Lung (tissue), 13 donors: ENCODE data around the gene YTHDF1. TPM values are rescaled to one million over a fixed set of nuclear protein-coding genes. Genes with fewer than 3 reads are reported as not detected.

Source experiments
- ATAC-seq: fragments of 200-7000 bp; cut with Tn5 transposase; one replicate; pipeline ENCODE4 v1.9.1; 2020; ENCODE audit warnings: moderate number of reproducible peaks; ENCODE audit not compliant: insufficient read depth, low FRiP score
- DNase-seq, 3 donors: peaks; one replicate each; pipeline ENCODE4 v3.0.0-alpha.2; 2013 to 2017
- H3K27ac ChIP-seq, 2 donors: one replicate each; pipeline ENCODE4 v1.5.1; 2013; ENCODE audit warnings: mild to moderate bottlenecking in 2 of 2, moderate library complexity in 2 of 2, control low read depth in 1 of 2, inconsistent platforms in 1 of 2, low read depth in 1 of 2, low read length in 1 of 2
- H3K27me3 ChIP-seq, 3 donors: one replicate each; pipeline ENCODE4 v1.5.1; 2013; ENCODE audit warnings: low read length in 2 of 3; ENCODE audit not compliant: control insufficient read depth in 3 of 3, insufficient read depth in 3 of 3
- H3K36me3 ChIP-seq, 4 donors: one replicate each; pipeline ENCODE4 v1.5.1; 2013; ENCODE audit warnings: low read length in 4 of 4, mild to moderate bottlenecking in 1 of 4, moderate library complexity in 1 of 4; ENCODE audit not compliant: control insufficient read depth in 4 of 4, insufficient read depth in 4 of 4
- H3K4me1 ChIP-seq, 5 donors: one replicate each; pipeline ENCODE4 v1.5.1; 2013; ENCODE audit warnings: low read length in 5 of 5, mild to moderate bottlenecking in 2 of 5, moderate library complexity in 1 of 5; ENCODE audit not compliant: control insufficient read depth in 5 of 5, insufficient read depth in 5 of 5
- H3K4me3 ChIP-seq: one replicate; pipeline ENCODE4 v1.5.1; 2013; ENCODE audit warnings: mild to moderate bottlenecking, control low read depth, moderate library complexity
- H3K9ac ChIP-seq, 2 donors: one replicate each; pipeline ENCODE4 v1.5.1; 2013; ENCODE audit warnings: low read length in 2 of 2, control low read depth in 1 of 2; ENCODE audit not compliant: insufficient read depth in 1 of 2
- H3K9me3 ChIP-seq, 4 donors: one replicate each; pipeline ENCODE4 v1.5.1; 2013; ENCODE audit warnings: low read length in 3 of 4, mild to moderate bottlenecking in 1 of 4, moderate library complexity in 1 of 4; ENCODE audit not compliant: control insufficient read depth in 4 of 4, insufficient read depth in 3 of 4
- CTCF ChIP-seq: IDR thresholded peaks from 2 replicates; pipeline ENCODE4 v1.5.1; 2012; ENCODE audit warnings: mild to moderate bottlenecking; ENCODE audit errors: control extremely low read depth, extremely low read depth
- WGBS, 2 donors: extraction: QIAGEN DNeasy Blood & Tissue Kit; methylation state at CpG; one replicate each; pipeline ENCODE4 v1.1.7; 2013; 5-methylcytosine and 5-hydroxymethylcytosine counted together
- polyA plus RNA-seq, 2 donors: library from polyadenylated mRNA; stranded (reverse); fragments of 200-250 nt; gene quantifications; one replicate each; pipeline ENCODE4 v1.2.1, GENCODE V29; 2013
- small RNA-seq: library from RNA; depleted of rRNA; stranded (forward); fragments of <200 nt; gene quantifications from one replicate; pipeline ENCODE3, GENCODE V24; 2014; ENCODE audit warnings: low replicate concordance
- total RNA-seq, 2 donors: library from RNA; depleted of rRNA in 1 of 2; stranded (reverse); fragments of >200 nt in 1 of 2; gene quantifications; one replicate each; pipeline ENCODE4 v1.2.1, GENCODE V29; 2014 to 2021
- donor health status: control.
- donor health status: control.
- donor health status: Bipolar disorder and iron deficiency.
- donor health status: healthy.
- donor health status: DM: yes; HTN: yes; CAD: no.

The YTHDF1 gene
- total and polyA plus RNA-seq, 4 donors = 21.9 to 33.8 (median 24.1) TPM

DNA sequence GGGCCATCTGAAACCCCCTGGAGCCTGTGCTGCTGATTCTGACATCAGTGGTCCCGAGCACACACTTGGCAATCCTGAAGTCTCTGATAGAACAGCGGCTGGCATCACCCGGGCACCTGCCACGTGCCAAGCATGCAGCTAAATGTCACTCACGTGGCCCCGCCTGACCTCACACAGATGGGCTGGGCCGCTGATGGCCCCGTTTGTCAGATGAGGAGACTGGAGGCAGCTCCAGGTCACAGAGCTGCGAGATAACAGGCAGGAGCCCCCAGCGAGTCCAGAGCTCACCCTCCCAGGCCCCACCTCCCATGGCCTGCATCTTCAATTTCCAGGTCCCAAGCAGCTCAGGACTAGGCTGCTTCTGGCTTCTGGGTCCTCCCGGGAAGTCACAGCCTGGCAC, 67.2 kb downstream of the YTHDF1 start:
- Histone ChIP-seq H3K9ac (no peak overlapping the region), H3K4me3 (no peak overlapping the region), H3K36me3 (no peaks in the 10 kb centered on the region), H3K27me3 (peaks cover 8 to 14% (median 13%) of the 10 kb centered on the region in 3 donors), H3K4me1 (no peaks in the 10 kb centered on the region), H3K27ac (no peak overlapping the region), H3K9me3 (peaks cover 0 to 8% (median 2%) of the 10 kb centered on the region in 4 donors)
- no peak for ATAC-seq
- WGBS, 2 donors = 84 to 89% methylated on average over 11 of the region's 11 CpGs
- no peak for TF ChIP-seq CTCF
- DNase-seq = no peak

GRCh38 chr20:63147532-63147931, 68.4 kb downstream of the YTHDF1 start:
- ATAC-seq (no peak), DNase-seq (no peak)
- H3K9me3 ChIP-seq = peaks cover 0 to 8% (median 2%) of the 10 kb centered on the region in 4 donors
- no peak overlapping the region for H3K9ac ChIP-seq
- H3K27me3 ChIP-seq = peaks cover 5 to 8% (median 6%) of the 10 kb centered on the region in 3 donors
- H3K27ac ChIP-seq = no peak overlapping the region
- 64 to 76% methylated on average over 2 of the region's 2 CpGs for WGBS, 2 donors
- H3K36me3 ChIP-seq = no peaks in the 10 kb centered on the region
- no peak overlapping the region for H3K4me3 ChIP-seq
- no peaks in the 10 kb centered on the region for H3K4me1 ChIP-seq
- no peak for TF ChIP-seq CTCF

Small RNA genes within 50 kb of the gene (small RNA-seq; reads per million reads assigned to genes)
- gene MIR124-3 = not detected
- not detected for gene MIR3196

Other genes starting within 250 kb of the YTHDF1 start
- gene BHLHE23, start 209.2 kb downstream of the YTHDF1 start, total RNA-seq = not detected
- gene BHLHE23, start 209.2 kb downstream of the YTHDF1 start, polyA plus RNA-seq = not detected
- under 1 TPM in 1 of 2 donors, not detected in 1; 0.71 TPM for gene BIRC7, start 19.8 kb upstream of the YTHDF1 start, total RNA-seq
- gene BIRC7, start 19.8 kb upstream of the YTHDF1 start, polyA plus RNA-seq = 1 to 10 TPM in 1 of 2 donors, under 1 TPM in 1; 0.57 to 1.2 TPM
- gene NKAIN4, start 38.3 kb upstream of the YTHDF1 start, total RNA-seq = 1 to 10 TPM in 1 of 2 donors, not detected in 1; 1.7 TPM
- gene NKAIN4, start 38.3 kb upstream of the YTHDF1 start, polyA plus RNA-seq = under 1 TPM in 1 of 2 donors, not detected in 1; 0.10 TPM
- gene ARFGAP1, start 56.7 kb upstream of the YTHDF1 start, total RNA-seq = 100 to 1,000 TPM in 1 of 2 donors, 10 to 100 TPM in 1; 47.0 to 108 TPM
- 100 to 1,000 TPM in 1 of 2 donors, 10 to 100 TPM in 1; 70.8 to 104 TPM for gene ARFGAP1, start 56.7 kb upstream of the YTHDF1 start, polyA plus RNA-seq
- gene COL20A1, start 77.1 kb upstream of the YTHDF1 start, total RNA-seq = under 1 TPM in 1 of 2 donors, not detected in 1; 0.06 TPM
- gene COL20A1, start 77.1 kb upstream of the YTHDF1 start, polyA plus RNA-seq = under 1 TPM in 1 of 2 donors, not detected in 1; 0.09 TPM
- 1 to 10 TPM in 1 of 2 donors, under 1 TPM in 1; 0.85 to 1.1 TPM for gene CHRNA4, start 145.2 kb upstream of the YTHDF1 start, total RNA-seq
- gene CHRNA4, start 145.2 kb upstream of the YTHDF1 start, polyA plus RNA-seq = under 1 TPM; 0.01 to 0.06 TPM